ENCODE data around the gene SEMA4A.
A peak's percentile ranks its signal among the peaks of the same experiment; 100 is the strongest.

The SEMA4A gene

GRCh38 chr1:156123356-156124196, 29.8 kb upstream of the SEMA4A start (continued):
- TF ChIP-seq INSM2 (tag by site-specific recombination; IDR thresholded peaks at IDR 0.05) (0 out of 2 replicates have a peak, but pooled peaks have one; percentile 55), ZNF529 (tag by site-specific recombination; IDR thresholded peaks at IDR 0.05; ENCODE audit: insufficient replicate concordance) (no peak), ZSCAN16 (tag by site-specific recombination; IDR thresholded peaks at IDR 0.05) (no peak), ZNF585B (tag by site-specific recombination; IDR thresholded peaks at IDR 0.05) (no peak), ZBTB48 (tag by site-specific recombination; IDR thresholded peaks at IDR 0.05) (0 out of 2 replicates have a peak, but pooled peaks have one; percentile 61), ZNF548 (tag by site-specific recombination; IDR thresholded peaks at IDR 0.05) (no peak), KLF1 (tag by site-specific recombination; IDR thresholded peaks at IDR 0.05) (peak; percentile 82), ZNF394 (tag by site-specific recombination; IDR thresholded peaks at IDR 0.05; ENCODE audit: borderline replicate concordance) (peak; percentile 41; the same call in 1 of the 2 replicates), ZNF830 (tag by site-specific recombination; IDR thresholded peaks at IDR 0.05; ENCODE audit: low read depth) (no peak), IKZF3 (tag by site-specific recombination; IDR thresholded peaks at IDR 0.05) (peak; percentile 71), BCL11A (tag by site-specific recombination; IDR thresholded peaks at IDR 0.05; ENCODE audit: low read depth) (peak; percentile 72; the same call in 1 of the 2 replicates), ZNF2 (tag by site-specific recombination; IDR thresholded peaks at IDR 0.05) (0 out of 2 replicates have a peak, but pooled peaks have one; percentile 61), ATF2 (tag by site-specific recombination; IDR thresholded peaks at IDR 0.05; ENCODE audit: low read depth) (no peak), ZNF26 (tag by site-specific recombination; IDR thresholded peaks at IDR 0.05) (no peak), ZBTB17 (tag by site-specific recombination; IDR thresholded peaks at IDR 0.05) (peak; percentile 76), EGR2 (tag by site-specific recombination; IDR thresholded peaks at IDR 0.05; ENCODE audit: low read depth) (peak; percentile 49), ZNF704 (tag by site-specific recombination; IDR thresholded peaks at IDR 0.05) (no peak), SALL2 (tag by site-specific recombination; IDR thresholded peaks at IDR 0.05; ENCODE audit: borderline replicate concordance) (no peak), GLI4 (tag by site-specific recombination; IDR thresholded peaks at IDR 0.05) (no peak), ZNF146 (tag by site-specific recombination; IDR thresholded peaks at IDR 0.05) (no peak), ZNF791 (tag by site-specific recombination; IDR thresholded peaks at IDR 0.05) (no peak)
- TF ChIP-seq, protein P1, sequence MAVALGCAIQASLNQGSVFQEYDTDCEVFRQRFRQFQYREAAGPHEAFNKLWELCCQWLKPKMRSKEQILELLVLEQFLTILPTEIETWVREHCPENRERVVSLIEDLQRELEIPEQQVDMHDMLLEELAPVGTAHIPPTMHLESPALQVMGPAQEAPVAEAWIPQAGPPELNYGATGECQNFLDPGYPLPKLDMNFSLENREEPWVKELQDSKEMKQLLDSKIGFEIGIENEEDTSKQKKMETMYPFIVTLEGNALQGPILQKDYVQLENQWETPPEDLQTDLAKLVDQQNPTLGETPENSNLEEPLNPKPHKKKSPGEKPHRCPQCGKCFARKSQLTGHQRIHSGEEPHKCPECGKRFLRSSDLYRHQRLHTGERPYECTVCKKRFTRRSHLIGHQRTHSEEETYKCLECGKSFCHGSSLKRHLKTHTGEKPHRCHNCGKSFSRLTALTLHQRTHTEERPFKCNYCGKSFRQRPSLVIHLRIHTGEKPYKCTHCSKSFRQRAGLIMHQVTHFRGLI (tag by site-specific recombination; IDR thresholded peaks at IDR 0.05), result peak; percentile 72; the same call in 1 of the 2 replicates
- TF ChIP-seq, protein P2, sequence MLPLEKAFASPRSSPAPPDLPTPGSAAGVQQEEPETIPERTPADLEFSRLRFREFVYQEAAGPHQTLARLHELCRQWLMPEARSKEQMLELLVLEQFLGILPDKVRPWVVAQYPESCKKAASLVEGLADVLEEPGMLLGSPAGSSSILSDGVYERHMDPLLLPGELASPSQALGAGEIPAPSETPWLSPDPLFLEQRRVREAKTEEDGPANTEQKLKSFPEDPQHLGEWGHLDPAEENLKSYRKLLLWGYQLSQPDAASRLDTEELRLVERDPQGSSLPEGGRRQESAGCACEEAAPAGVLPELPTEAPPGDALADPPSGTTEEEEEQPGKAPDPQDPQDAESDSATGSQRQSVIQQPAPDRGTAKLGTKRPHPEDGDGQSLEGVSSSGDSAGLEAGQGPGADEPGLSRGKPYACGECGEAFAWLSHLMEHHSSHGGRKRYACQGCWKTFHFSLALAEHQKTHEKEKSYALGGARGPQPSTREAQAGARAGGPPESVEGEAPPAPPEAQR (tag by site-specific recombination; IDR thresholded peaks at IDR 0.05), result no peak
- TF ChIP-seq, protein P3, sequence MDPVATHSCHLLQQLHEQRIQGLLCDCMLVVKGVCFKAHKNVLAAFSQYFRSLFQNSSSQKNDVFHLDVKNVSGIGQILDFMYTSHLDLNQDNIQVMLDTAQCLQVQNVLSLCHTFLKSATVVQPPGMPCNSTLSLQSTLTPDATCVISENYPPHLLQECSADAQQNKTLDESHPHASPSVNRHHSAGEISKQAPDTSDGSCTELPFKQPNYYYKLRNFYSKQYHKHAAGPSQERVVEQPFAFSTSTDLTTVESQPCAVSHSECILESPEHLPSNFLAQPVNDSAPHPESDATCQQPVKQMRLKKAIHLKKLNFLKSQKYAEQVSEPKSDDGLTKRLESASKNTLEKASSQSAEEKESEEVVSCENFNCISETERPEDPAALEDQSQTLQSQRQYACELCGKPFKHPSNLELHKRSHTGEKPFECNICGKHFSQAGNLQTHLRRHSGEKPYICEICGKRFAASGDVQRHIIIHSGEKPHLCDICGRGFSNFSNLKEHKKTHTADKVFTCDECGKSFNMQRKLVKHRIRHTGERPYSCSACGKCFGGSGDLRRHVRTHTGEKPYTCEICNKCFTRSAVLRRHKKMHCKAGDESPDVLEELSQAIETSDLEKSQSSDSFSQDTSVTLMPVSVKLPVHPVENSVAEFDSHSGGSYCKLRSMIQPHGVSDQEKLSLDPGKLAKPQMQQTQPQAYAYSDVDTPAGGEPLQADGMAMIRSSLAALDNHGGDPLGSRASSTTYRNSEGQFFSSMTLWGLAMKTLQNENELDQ (tag by site-specific recombination; IDR thresholded peaks at IDR 0.05; ENCODE audit: low read depth), result no peak
- TF ChIP-seq, protein P4, sequence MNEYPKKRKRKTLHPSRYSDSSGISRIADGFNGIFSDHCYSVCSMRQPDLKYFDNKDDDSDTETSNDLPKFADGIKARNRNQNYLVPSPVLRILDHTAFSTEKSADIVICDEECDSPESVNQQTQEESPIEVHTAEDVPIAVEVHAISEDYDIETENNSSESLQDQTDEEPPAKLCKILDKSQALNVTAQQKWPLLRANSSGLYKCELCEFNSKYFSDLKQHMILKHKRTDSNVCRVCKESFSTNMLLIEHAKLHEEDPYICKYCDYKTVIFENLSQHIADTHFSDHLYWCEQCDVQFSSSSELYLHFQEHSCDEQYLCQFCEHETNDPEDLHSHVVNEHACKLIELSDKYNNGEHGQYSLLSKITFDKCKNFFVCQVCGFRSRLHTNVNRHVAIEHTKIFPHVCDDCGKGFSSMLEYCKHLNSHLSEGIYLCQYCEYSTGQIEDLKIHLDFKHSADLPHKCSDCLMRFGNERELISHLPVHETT (tag by site-specific recombination; IDR thresholded peaks at IDR 0.05), result peak; percentile 42; the same call in 1 of the 2 replicates

Data from HEK293 (cell line).